ENCODE measurements around the gene PODXL2.

- TF ChIP-seq POLR2AphosphoS5 (IDR thresholded peaks at IDR 0.05): no peak
- TF ChIP-seq, protein P1, sequence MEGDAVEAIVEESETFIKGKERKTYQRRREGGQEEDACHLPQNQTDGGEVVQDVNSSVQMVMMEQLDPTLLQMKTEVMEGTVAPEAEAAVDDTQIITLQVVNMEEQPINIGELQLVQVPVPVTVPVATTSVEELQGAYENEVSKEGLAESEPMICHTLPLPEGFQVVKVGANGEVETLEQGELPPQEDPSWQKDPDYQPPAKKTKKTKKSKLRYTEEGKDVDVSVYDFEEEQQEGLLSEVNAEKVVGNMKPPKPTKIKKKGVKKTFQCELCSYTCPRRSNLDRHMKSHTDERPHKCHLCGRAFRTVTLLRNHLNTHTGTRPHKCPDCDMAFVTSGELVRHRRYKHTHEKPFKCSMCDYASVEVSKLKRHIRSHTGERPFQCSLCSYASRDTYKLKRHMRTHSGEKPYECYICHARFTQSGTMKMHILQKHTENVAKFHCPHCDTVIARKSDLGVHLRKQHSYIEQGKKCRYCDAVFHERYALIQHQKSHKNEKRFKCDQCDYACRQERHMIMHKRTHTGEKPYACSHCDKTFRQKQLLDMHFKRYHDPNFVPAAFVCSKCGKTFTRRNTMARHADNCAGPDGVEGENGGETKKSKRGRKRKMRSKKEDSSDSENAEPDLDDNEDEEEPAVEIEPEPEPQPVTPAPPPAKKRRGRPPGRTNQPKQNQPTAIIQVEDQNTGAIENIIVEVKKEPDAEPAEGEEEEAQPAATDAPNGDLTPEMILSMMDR (IDR thresholded peaks at IDR 0.05): no peak
These were observed 53.6 kb downstream of the PODXL2 start for GRCh38 chr3:127682561-127682960.

All from breast epithelium (tissue), 3 donors.